ENCODE measurements around the gene OTULIN.

OTULIN gene

DNA sequence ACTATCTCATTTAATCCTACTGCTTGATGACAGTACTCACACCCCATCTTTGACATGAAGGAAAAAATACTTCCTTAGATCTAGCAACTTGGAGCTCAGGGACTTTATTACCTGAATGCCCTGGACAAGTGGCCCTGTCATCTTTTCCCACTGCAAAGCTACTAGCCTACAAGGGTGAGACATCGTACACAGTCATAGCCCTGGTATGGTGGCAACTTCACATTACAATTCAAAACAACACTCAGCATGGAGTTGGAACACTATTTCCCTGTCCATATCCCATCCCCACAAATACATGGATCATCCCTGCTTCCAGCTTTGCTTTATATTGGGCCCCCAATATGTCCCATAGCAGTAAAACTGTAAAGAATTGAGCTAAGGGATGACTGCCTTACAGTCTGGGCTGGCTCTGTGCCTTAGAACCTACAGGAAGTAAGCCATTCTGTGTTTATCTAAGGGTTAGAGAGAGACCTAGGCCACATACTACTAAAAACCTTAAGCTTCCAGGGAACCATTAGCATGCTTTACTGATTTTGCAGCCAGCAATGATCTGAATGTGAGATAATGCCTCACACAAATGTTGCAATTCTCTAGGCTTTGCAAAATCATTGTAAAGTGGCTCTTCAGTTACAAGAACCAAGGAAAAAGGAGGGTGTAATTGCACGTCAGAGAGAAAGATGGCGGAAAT lies 55.9 kb downstream of the OTULIN start:
- no peak for DNase-seq (ENCODE audit: low spot score)

DNA sequence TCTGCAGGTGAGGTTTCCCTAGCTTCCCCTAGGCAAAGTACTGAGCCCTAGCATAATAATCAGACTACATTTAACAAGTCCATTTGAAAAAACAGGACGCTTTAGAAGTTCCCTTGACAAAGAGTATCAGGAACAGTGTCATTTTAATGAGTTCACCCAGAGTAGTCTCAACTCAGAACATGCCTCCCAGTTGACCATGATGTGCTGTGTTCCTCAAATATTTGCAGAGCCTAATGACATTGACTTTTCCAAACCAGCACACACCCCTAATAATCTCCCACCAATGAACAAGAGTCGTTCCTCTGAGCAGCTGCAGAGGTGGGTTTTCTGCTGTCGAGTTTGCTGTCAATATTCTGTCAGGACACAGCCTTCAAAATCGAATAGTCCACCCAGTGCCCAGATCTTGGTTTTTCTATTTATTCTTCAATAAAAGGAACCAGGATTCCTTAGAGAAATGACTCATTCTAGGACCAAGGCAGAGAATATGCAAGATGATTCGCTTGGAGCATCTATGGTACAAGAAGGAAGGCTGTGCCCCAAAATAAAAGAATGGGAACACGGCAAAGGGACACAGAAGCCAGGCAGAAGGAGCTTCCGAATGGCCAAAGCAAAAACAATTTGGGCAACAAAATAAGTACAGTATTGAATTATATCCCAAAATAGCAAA lies 57.6 kb downstream of the OTULIN start:
- no peak for DNase-seq (ENCODE audit: low spot score)

DNA sequence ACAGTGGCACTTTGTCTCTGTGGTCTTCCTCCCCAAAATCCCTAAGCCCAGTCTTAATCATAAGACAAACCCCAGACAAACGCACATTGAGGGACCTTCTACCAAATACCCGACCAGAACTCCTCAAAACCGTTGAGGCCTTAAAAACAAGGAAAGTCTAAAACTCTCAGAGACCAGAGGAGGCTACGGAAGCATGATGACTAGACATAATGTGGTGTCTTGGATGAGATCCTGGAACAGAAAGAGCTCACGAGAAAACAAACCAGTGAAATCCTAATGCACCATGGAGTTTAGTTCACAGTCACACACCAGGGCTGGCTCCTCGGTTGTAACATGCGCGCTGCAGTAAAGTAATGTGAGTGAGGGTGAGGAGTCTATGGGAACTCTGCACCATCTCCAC lies 58.4 kb downstream of the OTULIN start:
- DNase-seq (ENCODE audit: low spot score) = no peak

DNA sequence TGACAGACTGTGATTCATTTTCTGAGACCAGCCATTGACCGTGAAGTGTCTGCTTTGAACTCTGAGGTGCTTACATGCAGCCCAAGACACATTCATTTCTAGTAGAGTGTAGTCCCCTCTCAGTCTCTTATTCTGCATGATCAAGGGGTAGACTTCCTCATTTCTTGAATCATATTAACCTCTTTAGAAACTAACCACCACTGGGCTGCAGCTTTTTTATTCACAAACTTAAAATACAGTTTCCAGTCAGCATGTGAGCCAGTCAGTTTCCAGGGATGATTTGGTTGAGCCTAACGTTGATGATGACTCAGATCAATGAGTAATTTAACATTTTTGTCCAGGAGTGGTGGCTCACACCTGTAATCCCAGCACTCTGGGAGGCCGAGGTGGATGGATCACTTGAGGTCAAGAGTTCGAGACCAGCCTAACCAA lies 59.2 kb downstream of the OTULIN start:
- DNase-seq (ENCODE audit: low spot score) = no peak

DNA sequence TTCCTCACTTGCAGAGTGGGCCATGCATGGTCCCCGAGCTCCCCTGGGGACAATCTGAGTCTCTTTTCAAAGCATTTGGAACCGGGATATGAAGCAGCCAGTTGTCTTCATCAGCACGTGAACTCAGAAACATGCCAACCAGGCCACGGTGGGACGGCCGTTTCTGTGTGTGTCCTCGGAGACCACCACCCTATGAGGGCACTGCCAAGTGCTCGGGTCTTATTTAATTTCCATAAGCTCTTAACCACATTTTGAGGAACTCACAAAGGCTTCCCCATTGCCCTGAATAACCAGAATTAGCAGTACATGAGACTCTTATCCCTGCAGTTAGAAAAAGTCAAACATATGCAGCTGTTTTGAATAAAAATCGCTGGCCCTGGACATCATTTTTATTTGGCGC lies 60.1 kb downstream of the OTULIN start:
- no peak for DNase-seq (ENCODE audit: low spot score)

DNA sequence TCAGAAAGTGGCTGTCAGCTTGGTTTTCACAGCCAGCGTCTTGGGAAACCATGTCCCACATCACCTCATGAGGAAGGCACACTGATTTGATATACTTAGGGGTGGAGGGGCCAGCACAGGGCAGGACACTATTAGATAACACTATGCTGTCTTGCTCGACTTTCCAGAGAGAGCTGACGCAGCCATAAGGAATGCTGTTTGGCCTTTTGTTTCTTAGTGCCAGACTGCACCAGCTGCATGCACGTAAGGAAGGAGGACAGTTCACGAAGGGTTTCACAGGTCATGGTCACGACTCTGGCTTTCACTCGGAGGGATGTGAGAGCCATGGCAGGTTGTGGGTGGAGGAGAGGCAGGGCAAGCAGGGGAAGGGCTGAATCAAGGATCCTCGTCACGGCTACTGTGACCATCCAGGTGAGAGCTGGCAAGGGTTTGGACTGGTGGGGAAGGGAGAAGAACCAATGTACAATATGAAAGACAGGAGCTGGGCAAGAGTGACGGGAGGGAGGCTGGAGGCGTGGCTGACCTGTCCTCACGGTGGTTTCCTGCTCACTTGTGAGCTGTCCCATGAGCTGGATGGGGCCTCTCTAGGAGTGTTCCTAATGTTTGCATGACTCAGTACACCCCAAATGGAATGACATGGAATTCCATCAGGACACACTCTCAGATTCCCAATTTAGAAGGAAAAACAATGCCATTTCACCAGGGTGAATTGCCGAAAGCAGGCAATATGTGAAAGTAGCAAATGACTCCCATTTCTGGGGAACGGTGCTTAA lies 61.7 kb downstream of the OTULIN start:
- DNase-seq (ENCODE audit: low spot score) = no peak

DNA sequence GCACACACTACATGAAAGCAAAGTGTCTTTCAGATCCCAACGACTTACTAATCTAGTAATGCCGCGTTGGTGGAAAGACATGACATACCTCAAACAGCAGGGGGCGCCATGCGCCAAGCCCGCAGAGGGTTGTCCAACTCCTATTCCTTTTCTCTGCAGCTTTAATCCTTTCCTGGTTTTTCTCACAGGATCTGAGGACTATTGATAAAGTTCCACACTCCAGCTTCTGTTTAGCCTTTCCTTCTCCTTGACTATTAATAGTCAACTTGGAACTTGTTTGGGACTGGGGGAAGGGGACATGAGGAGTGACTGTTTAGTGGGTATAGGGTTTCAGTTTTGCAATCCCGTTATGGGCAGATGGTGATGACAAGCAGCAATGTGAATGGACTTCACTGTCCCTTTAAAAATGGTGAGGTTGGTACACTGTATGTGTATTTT lies 62.9 kb downstream of the OTULIN start:
- DNase-seq (ENCODE audit: low spot score) = peak; percentile 90

DNA sequence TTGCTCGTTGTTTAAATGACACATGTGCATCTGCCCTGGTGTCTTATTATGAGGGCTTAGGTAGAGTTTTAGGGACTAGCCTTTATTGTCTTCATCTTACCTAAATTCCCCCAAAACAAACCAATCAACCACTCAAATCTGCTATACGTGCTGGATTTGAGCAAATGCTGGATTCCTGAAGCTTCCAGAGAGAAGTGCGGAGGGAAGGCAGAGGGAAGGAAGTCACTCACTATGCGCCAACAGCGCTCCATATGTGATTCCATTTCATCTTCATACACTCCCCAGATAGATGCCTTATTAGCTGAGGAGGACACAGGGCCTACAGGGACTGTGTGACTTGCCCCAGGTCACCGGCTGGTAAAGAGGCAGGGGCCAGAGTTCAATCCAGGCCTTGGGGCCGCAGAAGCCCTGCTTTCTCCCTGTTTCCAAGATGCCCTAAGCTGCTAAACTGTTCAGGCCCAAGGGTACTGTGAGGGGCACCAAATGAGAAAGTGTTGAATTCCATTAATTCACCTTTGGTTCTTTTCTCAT lies 63.5 kb downstream of the OTULIN start:
- DNase-seq (ENCODE audit: low spot score) = peak; percentile 64

DNA sequence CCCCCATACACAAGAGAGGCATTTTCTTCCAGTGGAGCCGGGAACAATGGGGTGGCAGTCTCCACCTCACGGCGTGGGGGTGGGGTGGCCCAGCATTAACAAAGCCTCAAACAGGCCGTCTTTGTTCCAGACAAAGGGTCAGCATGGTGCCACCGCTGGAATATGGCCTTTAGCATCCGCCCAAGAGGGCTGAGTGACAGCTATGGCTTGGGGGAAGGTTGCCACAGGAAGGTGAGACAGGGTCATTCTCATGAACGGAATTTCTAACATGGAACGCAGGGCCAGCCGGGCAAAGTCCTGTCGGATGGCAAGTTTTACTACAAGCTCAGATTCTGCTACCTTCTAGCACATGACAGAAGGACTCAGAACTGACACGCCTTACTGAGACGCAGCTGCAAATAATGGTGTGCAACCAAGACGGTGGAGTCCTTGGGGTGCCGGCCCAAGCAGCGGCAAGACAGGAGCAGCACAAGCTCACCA lies 64.0 kb downstream of the OTULIN start:
- peak; percentile 96 for DNase-seq (ENCODE audit: low spot score)

DNA sequence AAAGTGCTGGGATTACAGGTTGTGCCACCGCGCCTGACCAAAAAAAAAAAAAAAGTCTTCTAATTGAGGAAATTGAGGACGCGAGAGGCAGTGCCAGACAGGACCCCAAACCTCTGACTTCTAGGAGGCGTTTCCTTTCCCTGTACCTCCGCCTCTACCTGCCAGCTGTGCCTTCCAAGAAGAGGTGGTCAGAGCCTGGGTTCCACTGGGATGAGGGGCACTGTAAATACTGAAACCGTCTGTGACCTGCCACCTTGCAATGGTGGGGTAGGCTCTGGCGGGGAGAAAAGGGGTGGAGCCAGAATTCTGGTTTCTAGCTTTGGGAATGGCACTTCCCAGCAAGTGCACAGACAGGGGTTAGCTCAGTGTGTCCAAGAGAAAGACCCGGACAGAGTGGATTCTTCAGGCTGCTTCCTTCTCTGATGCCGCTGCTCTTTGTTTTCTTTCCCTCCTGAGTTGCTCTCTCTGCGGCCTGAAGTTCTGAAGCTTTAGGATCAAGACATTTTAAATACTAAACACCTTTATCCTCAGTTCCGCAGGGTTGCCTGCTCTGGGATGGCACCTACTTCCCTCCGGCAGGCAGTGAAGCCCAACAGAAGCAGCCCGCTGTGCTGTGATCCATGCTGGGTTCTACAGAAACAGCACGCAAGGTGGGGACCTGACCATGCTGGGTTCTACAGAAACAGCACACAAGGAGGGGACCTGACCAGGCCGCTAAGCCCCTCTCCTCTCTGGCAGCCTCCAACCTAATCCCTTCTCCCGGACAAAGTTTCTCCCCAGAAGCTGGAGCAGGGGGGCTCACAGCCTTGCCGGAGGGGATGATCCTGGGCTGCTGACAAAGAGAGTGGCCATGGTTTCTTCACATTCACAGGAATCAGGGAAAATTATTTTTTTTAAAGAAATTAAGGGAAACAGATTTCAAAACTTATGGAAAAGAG lies 65.2 kb downstream of the OTULIN start:
- no peak for DNase-seq (ENCODE audit: low spot score)

DNA sequence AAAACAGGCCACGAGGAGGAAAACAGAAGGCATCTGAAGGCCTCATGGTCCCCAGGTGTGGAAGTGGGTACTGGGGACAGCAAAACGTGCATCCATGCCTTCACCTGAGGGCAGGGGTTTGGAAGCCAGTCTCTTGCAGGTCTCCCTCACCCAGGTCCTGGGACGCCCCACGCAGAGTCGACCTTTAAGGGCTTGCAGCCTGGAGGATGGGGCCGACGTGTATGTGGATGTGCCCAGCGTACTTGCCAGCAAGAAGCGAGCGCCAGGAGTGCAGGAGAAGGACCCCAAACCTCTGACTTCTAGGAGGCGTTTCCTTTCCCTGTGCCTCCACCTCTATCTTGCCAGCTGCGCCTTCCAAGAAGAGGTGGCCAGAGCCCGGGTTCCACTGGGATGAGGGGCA lies 65.9 kb downstream of the OTULIN start:
- DNase-seq (ENCODE audit: low spot score) = no peak

DNA sequence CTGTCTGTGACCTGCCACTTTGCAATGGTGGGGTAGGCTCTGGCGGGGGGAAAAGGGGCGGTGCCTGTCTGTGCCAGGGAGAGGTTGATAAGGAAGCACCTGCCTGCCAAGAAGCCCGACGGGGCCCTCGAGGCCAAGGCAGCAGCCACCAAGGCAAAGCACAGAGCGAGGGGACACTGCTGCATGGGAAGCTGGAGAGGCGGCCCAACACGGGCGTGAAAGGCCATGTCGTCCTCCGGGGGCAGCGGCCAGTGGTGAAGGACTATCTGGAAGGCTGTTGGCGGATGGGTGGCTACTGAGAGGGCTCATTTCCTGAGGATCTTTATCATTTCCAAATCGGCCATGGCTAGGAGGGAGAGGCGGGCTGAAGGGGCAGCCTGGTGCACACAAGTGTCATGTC lies 66.4 kb downstream of the OTULIN start:
- DNase-seq (ENCODE audit: low spot score) = no peak

DNA sequence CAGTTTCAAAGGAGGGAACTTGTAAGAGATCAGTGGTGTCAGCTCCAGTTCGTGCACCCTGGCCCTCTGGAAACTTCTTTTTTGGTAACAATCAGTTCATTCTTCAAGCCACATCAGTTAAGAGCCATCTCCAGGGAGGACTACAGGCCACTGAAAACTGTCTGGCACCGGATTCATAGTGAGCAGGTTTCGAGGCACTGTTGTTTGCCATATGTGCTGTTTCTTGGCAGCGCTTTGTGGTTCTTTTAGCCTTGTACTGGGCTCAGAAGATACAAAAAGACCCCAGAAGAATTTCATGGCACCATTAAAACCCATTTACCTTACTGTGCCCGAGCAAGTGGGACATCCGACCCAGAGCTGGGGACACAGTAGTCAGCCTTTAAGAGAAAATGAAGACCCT lies 68.5 kb downstream of the OTULIN start:
- no peak for DNase-seq (ENCODE audit: low spot score)

DNA sequence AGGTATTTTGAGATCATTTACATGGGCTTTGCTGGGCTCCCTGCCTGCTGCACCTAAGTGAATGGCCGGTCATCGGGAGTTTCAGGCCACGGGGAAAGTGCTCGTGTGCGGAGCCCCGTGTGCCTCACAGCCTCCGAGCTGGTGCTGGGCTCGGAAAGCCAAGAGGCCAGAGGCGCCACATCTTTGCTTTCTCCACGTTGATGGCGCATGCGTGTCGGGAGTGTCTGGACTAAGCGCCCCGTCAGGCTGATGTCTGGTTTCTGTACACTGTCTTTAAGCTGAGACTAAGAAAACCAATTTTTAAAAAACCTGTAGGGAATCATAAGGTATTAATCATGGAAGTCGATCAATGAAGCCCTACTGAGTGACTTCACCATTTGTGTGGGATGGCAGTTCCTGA lies 69.1 kb downstream of the OTULIN start:
- no peak for DNase-seq (ENCODE audit: low spot score)

DNA sequence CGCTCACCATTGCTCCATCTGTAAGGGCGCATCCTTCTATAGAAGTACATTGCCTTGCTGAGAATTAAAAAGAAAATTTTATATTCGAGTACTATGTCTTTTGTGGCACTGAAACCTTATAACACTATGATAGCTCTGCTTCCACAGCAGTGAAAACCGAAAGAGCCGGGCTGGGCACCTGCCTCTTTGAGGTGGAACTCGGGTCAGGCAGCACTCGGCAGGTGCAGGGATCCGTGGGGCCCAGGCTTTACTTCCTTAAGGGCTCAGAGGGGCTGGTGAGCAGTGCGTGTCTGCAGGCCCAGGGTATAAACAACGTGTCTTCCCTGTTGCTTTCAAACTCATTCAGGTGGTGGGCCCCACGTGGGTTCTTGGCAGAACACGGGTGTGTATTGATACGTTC lies 69.9 kb downstream of the OTULIN start:
- DNase-seq (ENCODE audit: low spot score) = no peak

DNA sequence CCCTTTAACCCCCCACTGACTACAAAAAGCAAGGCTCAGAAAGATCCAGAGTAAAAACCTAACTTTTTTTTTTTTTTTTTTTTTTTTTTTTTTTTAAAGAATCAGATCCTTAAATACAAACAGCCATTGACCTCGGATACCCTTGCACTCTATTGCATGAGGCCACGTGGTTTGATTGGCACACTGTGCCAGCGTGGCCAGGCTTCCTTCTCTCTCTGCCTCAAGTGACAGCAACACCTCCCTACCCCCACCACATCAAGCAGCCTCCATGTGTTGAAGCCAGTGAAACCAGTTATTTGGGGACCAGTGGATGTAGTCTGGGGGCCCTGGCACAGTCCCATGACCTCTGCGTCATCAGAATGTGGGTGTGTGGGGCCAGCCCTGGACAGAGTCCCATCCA lies 71.4 kb downstream of the OTULIN start:
- no peak for DNase-seq (ENCODE audit: low spot score)

DNA sequence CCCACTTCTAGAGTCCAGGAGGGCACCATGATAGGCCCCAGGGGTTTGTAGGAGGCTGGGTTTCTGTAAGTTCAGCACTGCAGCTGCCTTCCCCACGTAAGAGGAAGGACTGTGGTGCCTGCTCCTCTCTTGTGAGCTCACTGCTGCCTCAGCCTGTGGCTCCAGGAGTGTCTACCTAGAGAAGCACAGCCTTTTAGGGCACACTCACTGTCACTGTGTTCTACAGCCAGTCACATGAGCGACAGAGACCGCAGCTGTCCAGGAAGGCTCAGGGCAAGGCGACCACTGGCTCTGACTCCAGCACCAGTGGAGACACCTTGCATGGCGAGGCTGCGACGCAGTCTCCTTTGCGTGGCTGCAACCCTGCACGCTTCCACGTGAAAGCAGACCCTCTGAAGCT lies 72.8 kb downstream of the OTULIN start:
- DNase-seq (ENCODE audit: low spot score) = no peak

DNA sequence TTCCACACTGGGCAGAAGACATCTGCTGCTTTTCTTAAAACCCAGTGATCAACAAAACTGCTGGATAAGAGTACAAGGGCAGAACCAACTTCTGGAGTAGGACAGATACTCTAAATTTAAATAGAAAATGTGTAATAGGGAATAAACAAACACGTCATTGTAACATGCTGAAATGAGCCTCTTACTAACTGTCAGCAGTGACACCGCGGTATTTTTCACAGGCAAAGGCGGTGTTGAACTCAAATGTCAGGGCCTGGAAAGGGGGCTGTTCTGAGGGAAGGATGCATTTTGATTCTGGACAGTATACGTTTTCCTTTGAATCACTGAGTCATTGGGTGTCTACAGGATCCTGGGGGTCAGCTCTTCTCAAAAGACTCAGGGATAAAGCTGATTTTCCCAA lies 73.5 kb downstream of the OTULIN start:
- DNase-seq (ENCODE audit: low spot score) = no peak

DNA sequence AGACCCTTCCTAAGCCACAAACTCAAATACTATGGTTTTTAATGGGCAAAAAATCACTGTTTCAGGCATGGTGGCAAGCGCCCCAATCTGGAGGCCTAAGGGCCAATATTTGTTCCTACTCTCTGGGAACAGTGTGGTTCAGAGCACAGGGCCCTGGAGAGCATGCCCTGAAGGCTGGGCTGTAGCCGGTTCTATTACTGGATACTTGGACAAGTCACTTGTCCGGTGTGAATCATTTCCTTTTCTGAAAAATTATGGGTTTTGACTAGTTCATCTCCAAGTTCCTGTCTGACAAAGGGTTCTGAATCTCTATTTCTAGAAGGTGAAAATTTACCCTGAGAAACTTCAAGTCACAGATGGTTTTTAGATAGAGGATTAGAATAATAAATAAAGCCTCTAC lies 75.0 kb downstream of the OTULIN start:
- no peak for DNase-seq (ENCODE audit: low spot score)

DNA sequence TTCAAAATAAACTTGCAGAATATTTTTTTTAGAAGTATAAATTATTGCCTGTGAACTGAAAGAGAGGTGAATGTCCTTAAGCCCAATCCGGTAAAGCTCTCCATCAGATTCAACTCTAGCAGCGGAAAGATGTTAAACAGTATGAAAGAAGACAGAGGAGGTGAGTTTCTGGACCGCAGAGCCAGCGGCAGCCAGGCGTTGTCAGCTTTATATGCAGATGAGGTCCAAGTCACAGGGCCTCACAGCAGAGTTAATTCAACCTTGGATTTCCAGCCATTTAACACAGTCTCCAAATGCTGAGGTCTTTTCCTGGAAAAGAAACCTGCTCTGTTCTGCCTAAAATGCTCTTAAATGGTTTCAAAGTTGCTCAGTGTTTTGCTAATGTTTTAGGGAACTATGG lies 75.5 kb downstream of the OTULIN start:
- no peak for DNase-seq (ENCODE audit: low spot score)

DNA sequence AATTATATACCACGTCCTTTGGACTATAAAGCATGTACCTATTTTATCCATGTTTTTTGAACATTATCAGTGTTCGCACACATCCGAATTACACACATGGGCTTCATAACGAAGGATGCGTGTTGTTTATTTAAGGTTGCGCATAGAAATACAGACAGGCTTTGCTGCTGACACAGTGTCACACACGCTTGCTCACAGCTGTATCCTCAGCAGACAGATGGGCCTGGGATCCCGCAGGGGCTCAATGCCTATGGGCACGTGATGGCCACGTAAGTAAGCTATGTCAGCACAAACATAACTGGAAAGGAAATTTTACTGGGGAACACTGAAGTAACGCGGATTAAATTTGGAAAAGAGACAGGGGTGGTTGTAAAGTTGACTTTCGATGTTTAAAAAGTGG lies 76.6 kb downstream of the OTULIN start:
- no peak for DNase-seq (ENCODE audit: low spot score)
